SU-DHL-6 (cell line): Measurements from ENCODE around the gene KRTAP12-3.

ENCODE experiments used
- H2AFZ ChIP-seq: fragments of 200-600 bp; sonication (generic); 2 replicates; pipeline ENCODE4 v1.6.1; 2014; ENCODE audit warnings: low read depth, mild to moderate bottlenecking, moderate library complexity, mixed read lengths, antibody characterized with exemption, low read length; ENCODE audit not compliant: severe bottlenecking
- H3F3A ChIP-seq: fragments of 200-600 bp; shearing (Covaris generic); 2 replicates; pipeline ENCODE4 v1.6.0; 2016; ENCODE audit warnings: antibody characterized with exemption, mild to moderate bottlenecking; ENCODE audit not compliant: insufficient read depth
- H3K27ac ChIP-seq: fragments of 200-600 bp; sonication (generic); 2 replicates; pipeline ENCODE4 v1.5.1; 2016; ENCODE audit warnings: low read depth, mild to moderate bottlenecking, low read length, moderate library complexity, mixed read lengths
- H3K27me3 ChIP-seq: fragments of 200-600 bp; sonication (generic), shearing (Covaris generic); 2 replicates; pipeline ENCODE4 v1.6.0; 2014; ENCODE audit warnings: mild to moderate bottlenecking, low read length
- H3K36me3 ChIP-seq: fragments of 200-600 bp; sonication (generic); 2 replicates; pipeline ENCODE4 v1.6.1; 2014; ENCODE audit warnings: mild to moderate bottlenecking, low read length, mixed read lengths
- H3K4me2 ChIP-seq: fragments of 300-600, 200-600 bp; shearing (Covaris generic), sonication (generic); 2 replicates; pipeline ENCODE4 v1.6.0; 2014; ENCODE audit warnings: low read length, low read depth, mild to moderate bottlenecking; ENCODE audit not compliant: poor library complexity, severe bottlenecking
- H3K4me3 ChIP-seq: fragments of 200-600 bp; sonication (generic); 2 replicates; pipeline ENCODE4 v1.5.1; 2014; ENCODE audit warnings: antibody characterized with exemption, low read length, mild to moderate bottlenecking, mixed read lengths; ENCODE audit not compliant: insufficient read depth, poor library complexity, severe bottlenecking
- H3K79me2 ChIP-seq: fragments of 200-600 bp; sonication (generic); 2 replicates; pipeline ENCODE4 v1.6.1; 2014; ENCODE audit warnings: mild to moderate bottlenecking, low read length, moderate library complexity; ENCODE audit not compliant: insufficient read depth
- H3K9ac ChIP-seq: fragments of 200-600 bp; sonication (generic); 2 replicates; pipeline ENCODE4 v1.7.0; 2014; ENCODE audit warnings: mild to moderate bottlenecking, low read length
- H3K9me2 ChIP-seq: fragments of 200-600 bp; sonication (generic); replicated peaks from 2 replicates; pipeline ENCODE4 v1.6.1; 2014; ENCODE audit warnings: low read length; ENCODE audit not compliant: insufficient read depth
- H3K9me3 ChIP-seq: fragments of 200-600 bp; sonication (generic); 2 replicates; pipeline ENCODE4 v1.6.1; 2014; ENCODE audit warnings: low read length, mixed read lengths; ENCODE audit not compliant: insufficient read depth
- H4K20me1 ChIP-seq: fragments of 200-600 bp; sonication (generic); 2 replicates; pipeline ENCODE4 v1.6.1; 2014; ENCODE audit warnings: low read depth, mild to moderate bottlenecking, antibody characterized with exemption, low read length, moderate library complexity, mixed read lengths
- EZH2phosphoT487 ChIP-seq: fragments of 200-600 bp; sonication (generic), shearing (Covaris generic); conservative IDR thresholded peaks from 2 replicates; pipeline ENCODE4 v1.6.1; 2018; ENCODE audit warnings: mild to moderate bottlenecking, antibody characterized with exemption, low read length, moderate library complexity, mixed read lengths
- TF ChIP-seq, protein P1 (sequence below): fragments of 200-600 bp; sonication (generic); IDR thresholded peaks from one replicate; pipeline ENCODE4 v1.5.1; 2017; ENCODE audit warnings: antibody characterized with exemption, mild to moderate bottlenecking, low read length, moderate library complexity; ENCODE audit not compliant: insufficient read depth, poor library complexity, severe bottlenecking

KRTAP12-3 gene

DNA sequence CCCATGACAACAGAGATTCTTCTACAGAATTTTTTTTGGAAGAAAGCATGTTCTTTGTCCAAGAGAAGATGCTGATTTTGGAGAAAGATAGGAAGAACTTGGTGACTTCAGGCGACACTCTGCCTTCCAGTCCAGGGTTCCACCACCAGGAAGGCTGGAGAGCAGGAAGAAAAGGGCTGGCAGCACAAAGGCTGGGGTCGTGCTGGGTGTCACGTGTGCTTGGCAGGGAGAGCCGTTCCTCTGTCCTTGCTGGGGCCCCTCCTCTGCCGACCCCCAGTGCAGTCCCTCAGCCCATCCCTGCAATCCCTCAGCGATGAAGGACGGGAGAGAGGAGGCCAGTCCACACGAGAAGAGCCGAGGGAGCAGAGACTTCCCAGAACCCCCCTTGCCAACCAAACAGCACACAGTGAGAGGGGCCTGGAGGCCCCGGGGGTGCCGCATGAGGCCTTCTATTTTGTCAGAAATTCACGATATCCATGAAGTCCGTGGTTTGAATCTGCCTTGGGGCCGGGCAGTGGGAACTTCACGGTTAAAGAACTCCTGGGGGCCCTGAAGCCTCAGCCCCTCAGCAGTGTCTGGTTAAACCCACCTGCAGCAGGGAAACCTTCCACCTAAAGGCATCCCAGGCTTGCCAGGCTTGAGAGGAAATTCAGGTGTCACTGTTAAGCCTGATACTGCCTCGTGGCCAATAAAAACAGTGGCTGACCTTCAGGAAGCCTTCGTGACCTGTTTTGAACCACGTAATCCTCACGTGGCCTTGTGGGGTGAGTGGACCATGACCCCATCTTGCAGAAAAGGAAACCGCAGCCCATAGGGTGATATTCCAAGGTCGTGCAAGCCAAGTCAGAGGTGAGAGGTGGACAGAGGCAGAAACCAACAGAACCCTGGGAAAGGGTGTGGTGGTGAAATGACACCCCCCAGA, 42.6 kb downstream of the KRTAP12-3 start:
- H3K4me2 ChIP-seq: no peak overlapping the region
- H3F3A ChIP-seq: no peaks in the 10 kb centered on the region
- no peaks in the 10 kb centered on the region for H3K36me3 ChIP-seq
- H3K9ac ChIP-seq: no peak overlapping the region
- no peaks in the 10 kb centered on the region for H3K9me3 ChIP-seq
- no peak for TF ChIP-seq EZH2phosphoT487
- TF ChIP-seq, protein P1, sequence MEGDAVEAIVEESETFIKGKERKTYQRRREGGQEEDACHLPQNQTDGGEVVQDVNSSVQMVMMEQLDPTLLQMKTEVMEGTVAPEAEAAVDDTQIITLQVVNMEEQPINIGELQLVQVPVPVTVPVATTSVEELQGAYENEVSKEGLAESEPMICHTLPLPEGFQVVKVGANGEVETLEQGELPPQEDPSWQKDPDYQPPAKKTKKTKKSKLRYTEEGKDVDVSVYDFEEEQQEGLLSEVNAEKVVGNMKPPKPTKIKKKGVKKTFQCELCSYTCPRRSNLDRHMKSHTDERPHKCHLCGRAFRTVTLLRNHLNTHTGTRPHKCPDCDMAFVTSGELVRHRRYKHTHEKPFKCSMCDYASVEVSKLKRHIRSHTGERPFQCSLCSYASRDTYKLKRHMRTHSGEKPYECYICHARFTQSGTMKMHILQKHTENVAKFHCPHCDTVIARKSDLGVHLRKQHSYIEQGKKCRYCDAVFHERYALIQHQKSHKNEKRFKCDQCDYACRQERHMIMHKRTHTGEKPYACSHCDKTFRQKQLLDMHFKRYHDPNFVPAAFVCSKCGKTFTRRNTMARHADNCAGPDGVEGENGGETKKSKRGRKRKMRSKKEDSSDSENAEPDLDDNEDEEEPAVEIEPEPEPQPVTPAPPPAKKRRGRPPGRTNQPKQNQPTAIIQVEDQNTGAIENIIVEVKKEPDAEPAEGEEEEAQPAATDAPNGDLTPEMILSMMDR: no peak
- H3K79me2 ChIP-seq: no peaks in the 10 kb centered on the region
- H3K4me3 ChIP-seq: no peak overlapping the region
- no peaks in the 10 kb centered on the region for H3K9me2 ChIP-seq
- H3K27me3 ChIP-seq: no peaks in the 10 kb centered on the region
- H2AFZ ChIP-seq: no peak overlapping the region
- H3K27ac ChIP-seq: no peak overlapping the region
- no peaks in the 10 kb centered on the region for H4K20me1 ChIP-seq

DNA sequence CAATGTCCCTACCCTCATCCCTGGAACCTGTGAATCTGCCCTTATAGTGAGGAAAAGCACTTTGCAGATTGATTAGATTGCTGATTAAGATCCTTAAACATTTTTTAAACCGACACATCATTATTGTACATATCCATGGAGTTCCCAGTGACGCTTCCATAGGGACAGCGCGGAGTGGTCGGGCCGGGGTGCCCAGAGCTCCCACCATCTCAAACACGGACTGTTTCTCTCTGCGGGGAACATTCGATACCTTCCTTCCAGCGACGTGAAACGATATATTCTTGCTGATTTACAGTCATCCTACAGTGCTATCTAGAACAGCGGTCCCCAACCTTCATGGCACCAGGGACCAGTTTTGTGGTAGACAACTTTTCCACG, 43.3 kb downstream of the KRTAP12-3 start:
- no peak overlapping the region for H3K27ac ChIP-seq
- H2AFZ ChIP-seq: no peak overlapping the region
- H3K9me3 ChIP-seq: no peaks in the 10 kb centered on the region
- H3K4me2 ChIP-seq: no peak overlapping the region
- H3K9me2 ChIP-seq: no peaks in the 10 kb centered on the region
- no peaks in the 10 kb centered on the region for H4K20me1 ChIP-seq
- no peak overlapping the region for H3K9ac ChIP-seq
- TF ChIP-seq, protein P1: no peak
- no peak for TF ChIP-seq EZH2phosphoT487
- H3K27me3 ChIP-seq: no peaks in the 10 kb centered on the region
- no peaks in the 10 kb centered on the region for H3K79me2 ChIP-seq
- H3F3A ChIP-seq: no peaks in the 10 kb centered on the region
- no peaks in the 10 kb centered on the region for H3K36me3 ChIP-seq
- H3K4me3 ChIP-seq: no peak overlapping the region

DNA sequence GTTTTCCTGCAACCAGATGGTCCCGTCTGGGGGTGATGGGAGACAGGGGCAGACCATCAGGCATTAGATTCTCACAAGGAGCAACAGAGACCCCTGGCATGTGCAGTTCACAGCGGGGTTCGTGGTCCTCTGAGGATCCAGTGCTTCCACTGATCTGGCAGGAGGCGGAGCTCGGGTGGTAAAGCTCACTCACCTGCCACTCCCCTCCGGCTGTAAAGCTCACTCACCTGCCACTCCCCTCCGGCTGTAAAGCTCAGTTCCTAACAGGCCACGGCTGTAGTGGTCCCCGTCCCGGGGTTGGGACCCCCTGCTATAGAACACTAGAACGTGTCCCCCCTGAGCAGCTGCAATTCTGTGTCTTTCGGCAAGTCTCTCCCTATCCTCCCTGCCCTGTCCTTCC, 43.8 kb downstream of the KRTAP12-3 start:
- H4K20me1 ChIP-seq: no peaks in the 10 kb centered on the region
- H3K9me2 ChIP-seq: no peaks in the 10 kb centered on the region
- no peak overlapping the region for H3K4me2 ChIP-seq
- no peaks in the 10 kb centered on the region for H3K36me3 ChIP-seq
- no peaks in the 10 kb centered on the region for H3F3A ChIP-seq
- no peak overlapping the region for H2AFZ ChIP-seq
- H3K27ac ChIP-seq: no peak overlapping the region
- no peaks in the 10 kb centered on the region for H3K9me3 ChIP-seq
- no peaks in the 10 kb centered on the region for H3K79me2 ChIP-seq
- no peak overlapping the region for H3K4me3 ChIP-seq
- H3K9ac ChIP-seq: no peak overlapping the region
- H3K27me3 ChIP-seq: no peaks in the 10 kb centered on the region
- TF ChIP-seq, protein P1: no peak
- no peak for TF ChIP-seq EZH2phosphoT487
